ENCODE data around the gene SLC6A18.
"Not testable (repeated sequence)": the region's sequence is repeated elsewhere in the genome, so short reads cannot be mapped to it uniquely, and the experiment has no call there.

SLC6A18 gene

DNA sequence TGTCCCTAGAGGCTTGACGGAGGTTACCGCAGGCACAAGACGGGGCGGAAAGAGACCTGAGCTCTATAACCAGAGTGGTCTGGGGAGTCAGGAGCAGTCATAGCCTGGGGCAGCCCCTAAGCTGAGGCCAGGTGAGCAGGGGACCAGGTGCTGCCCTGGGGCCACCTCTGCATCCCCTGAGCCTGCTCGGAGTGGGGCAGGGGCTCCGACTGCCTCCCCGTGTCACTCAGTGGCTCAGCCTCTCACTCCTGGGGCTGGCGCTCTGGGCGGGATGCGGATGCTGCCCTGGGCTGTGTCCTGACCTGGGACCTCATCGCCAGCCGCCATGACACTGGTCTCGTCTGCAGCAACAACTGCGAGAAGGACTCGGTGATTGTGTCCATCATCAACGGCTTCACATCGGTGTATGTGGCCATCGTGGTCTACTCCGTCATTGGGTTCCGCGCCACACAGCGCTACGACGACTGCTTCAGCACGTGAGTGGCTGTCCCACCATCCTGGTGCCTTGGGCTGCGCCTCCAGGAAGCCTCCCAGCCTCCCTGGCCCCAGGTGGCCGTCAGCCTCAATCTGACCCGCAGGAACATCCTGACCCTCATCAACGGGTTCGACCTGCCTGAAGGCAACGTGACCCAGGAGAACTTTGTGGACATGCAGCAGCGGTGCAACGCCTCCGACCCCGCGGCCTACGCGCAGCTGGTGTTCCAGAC lies 8.8 kb upstream of the SLC6A18 start:
- no peak for DNase-seq (ENCODE audit: low spot score)

DNA sequence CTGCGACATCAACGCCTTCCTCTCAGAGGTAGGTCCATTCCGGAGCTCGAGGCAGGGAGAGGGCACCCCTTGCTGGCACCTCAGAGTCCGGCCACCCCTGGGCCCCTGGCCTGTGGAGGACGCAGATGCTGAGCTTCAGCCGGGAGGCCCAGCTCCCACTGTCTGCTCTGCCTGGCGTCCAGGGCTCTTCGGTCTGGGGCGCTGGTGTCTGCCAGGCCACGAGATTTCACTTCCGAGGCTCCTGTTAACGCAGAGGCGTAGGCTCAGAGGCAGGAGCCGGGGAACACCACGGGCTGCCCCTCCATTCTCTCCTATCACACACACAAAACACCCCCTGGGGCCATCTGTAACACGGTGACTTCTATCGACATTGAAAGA lies 8.3 kb upstream of the SLC6A18 start:
- DNase-seq (ENCODE audit: low spot score) = no peak

DNA sequence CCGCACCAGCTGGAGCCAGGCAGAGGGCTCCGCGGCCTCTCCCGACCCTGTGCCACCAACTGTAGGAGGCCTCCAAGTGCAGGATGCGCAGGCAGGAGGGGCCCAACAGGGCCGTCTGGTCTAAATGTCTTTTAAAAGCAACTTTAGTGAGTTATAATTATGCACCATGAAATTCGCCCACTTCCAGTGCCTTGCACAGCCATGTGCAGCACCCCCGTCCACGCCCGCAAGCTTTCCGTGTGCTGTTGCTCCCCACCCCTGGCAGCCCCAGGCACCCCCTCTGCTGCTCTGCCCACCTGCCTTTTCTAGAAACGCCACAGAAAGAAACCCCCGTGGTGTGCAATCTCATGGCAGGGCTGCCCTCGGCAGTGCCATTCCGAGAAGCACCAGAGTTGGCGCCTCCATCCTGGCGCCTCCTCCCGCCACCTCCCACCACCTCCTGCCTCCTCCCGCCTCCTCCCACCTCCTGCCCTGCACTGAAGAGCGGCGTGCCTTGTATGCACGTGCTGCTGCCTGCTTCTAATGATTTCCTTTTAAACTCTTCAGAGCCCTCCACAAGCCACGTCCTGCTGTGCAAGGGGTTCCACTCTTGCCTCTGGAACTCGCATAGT lies 7.5 kb upstream of the SLC6A18 start:
- no peak for DNase-seq (ENCODE audit: low spot score)

DNA sequence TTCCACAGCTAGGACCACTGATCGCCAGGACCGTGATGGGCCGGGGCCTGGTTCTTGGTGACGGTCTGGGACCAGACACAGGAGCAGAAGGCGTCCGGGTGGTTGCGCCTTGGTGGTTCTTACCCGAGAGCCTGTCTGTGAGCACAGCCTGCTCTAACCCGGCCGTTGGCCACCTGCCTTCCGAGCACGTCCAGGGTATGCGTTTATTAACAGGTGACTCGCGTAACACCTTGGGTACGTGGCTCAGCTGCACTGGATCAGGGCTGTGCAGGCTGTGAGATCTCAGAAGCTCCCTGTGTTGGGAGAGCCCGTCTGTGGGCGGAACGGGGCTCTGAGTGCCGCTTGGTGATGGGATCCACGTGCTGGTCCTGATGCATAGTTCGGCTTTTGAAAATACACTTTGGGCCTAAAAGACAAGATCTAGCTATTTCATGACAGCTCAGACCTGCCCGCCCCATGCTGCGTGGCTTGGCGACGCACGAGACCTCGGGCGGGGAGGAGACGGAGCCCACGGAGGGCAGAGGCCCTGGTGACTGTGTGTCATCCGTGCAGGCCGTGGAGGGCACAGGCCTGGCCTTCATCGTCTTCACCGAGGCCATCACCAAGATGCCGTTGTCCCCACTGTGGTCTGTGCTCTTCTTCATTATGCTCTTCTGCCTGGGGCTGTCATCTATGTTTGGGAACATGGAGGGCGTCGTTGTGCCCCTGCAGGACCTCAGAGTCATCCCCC lies 6.7 kb upstream of the SLC6A18 start:
- no peak for DNase-seq (ENCODE audit: low spot score)

DNA sequence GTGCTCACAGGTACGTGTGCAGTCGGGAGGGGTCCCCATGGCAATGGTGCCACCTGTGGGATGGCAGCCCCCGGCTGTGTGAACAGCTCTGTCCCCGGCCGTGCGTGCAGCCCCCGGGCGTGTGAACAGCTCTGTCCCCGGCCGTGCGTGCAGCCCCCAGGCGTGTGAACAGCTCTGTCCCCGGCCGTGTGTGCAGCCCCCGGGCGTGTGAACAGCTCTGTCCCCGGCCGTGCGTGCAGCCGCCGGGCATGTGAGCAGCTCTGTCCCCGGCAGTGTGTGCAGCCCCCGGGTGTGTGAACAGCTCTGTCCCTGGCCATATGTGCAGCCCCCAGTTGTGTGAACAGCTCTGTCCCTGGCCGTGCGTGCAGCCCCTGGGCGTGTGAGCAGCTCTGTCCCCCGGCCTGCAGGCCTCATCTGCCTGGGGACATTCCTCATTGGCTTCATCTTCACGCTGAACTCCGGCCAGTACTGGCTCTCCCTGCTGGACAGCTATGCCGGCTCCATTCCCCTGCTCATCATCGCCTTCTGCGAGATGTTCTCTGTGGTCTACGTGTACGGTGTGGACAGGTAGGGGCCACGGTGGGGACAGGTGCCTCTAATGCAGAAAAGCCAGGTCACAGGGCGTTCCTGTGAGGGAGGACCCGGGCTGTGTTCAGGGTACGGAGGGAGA lies 5.9 kb upstream of the SLC6A18 start:
- no peak for DNase-seq (ENCODE audit: low spot score)

DNA sequence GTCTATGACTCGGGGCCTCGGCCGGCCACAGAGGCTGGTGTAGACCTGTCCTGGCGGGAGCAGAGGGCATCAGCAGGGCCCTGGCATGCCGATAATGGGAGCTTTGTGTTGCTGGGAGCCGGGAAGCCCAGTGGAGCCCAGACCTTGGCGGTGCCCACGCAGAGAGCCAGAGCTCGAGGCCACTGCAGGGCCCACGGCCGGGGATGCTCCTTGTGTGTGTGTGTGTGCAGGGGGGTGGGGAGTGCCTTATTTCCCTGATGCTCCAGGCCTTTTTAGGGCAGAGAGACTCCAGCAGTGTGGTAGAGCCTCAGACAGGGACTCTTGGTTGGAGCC lies 5.4 kb upstream of the SLC6A18 start:
- DNase-seq (ENCODE audit: low spot score) = no peak

DNA sequence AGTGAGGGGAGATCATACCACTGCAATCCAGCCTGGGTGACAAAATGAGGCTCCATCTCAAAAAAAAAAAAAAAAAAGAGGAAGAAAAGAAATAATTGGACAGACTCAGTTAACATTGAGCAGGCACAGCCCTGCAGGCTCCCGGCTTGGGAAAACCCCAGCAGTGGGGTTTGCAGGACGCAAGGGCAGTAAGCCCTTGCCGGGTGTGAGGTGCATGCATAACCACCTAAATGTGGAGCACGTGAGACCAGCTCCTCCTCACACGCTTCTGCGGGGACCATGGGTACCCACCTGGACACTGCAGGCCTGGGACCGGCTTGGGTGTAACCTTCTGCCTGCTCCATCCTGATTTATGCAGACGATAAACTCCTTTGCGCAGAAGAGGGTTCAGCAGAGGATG lies 4.8 kb upstream of the SLC6A18 start:
- DNase-seq (ENCODE audit: low spot score) = no peak

DNA sequence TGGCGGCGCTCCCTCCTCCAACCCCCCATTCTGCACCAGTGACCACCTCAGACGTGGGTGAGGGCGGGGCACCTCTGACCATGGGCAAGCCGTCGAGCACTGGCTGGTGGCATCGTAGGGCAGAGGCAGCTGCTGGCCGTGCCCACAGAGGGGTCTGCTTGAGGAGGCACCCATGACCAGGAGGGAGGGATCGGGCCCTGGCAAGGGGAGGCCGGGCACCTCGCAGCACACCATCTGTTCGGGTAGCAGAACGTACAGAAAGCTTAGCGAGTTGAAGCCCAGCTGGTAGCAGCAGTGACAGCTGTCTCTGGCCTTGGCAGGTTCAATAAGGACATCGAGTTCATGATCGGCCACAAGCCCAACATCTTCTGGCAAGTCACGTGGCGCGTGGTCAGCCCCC lies 4.3 kb upstream of the SLC6A18 start:
- no peak for DNase-seq (ENCODE audit: low spot score)

DNA sequence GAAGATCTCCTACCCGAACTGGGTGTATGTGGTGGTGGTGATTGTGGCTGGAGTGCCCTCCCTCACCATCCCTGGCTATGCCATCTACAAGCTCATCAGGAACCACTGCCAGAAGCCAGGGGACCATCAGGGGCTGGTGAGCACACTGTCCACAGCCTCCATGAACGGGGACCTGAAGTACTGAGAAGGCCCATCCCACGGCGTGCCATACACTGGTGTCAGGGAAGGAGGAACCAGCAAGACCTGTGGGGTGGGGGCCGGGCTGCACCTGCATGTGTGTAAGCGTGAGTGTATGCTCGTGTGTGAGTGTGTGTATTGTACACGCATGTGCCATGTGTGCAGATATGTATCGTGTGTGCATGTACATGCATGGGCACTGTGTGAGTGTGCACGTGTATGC lies 3.5 kb upstream of the SLC6A18 start:
- DNase-seq (ENCODE audit: low spot score) = no peak

DNA sequence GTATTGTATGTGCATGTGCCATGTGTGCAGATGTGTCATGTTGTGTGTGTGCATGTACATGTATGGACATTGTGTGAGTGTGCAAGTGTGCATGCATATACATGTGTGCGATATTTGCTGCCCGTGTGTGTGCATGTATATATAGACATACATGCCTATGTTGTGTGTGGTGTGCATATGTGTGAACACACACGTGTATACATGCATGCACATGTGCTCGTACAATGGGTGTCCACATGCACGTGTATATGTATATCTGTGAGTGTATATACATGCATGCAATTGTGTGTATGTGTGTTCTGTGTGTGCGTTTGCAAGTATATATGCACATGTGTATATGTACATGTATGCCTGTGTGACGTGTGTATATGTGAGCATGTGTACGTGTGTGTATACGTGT lies 3.0 kb upstream of the SLC6A18 start:
- no peak for DNase-seq (ENCODE audit: low spot score)

DNA sequence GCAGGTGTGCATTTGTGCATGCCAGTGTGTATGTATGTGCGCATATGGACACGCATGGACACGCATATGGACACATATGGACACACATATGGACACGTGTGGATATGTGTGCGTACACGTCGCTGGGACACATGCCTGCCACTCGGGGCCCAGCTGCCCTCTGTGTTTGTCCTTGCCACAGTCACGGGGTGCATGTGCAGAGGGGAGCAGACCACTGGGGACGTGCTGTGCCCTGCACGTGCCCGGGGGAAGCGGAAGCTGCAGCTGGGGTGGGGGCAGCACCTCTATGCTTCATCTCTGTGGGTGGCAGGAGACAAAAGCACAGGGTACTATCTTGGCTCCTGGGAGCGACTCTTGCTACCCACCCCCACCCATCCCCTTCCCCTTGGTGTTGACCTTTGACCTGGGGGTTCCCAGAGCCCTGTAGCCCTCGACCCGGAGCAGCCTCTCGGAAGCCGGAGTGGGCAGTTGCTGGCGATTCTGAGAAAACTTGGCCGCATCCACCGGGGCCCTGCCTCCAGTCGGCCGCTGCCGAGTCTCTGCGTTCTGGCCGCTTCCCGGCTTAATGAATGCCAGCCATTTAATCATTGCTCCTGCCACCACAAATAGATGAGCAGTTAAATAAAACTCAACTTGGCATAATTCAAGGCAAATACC lies 2.4 kb upstream of the SLC6A18 start:
- no peak for DNase-seq (ENCODE audit: low spot score)

DNA sequence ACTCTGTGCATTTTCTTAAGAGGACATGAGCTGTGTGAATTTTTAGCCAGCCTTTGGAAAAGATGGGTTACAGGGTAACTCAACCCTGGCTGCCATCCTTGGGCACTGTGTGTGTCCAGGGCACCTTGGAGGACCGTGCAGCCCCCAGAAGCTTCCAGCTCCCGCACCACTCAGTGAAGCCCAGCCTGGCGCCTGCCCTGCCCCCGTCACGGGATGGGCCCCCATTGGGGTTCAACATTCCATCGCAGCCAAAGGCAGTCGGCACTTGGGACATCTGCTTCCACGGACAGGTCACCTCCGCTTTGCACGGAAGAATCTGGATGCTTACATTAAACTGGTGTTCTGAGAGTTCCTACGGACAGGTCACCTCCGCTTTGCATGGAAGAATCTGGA lies 1.9 kb upstream of the SLC6A18 start:
- no peak for DNase-seq (ENCODE audit: low spot score)

DNA sequence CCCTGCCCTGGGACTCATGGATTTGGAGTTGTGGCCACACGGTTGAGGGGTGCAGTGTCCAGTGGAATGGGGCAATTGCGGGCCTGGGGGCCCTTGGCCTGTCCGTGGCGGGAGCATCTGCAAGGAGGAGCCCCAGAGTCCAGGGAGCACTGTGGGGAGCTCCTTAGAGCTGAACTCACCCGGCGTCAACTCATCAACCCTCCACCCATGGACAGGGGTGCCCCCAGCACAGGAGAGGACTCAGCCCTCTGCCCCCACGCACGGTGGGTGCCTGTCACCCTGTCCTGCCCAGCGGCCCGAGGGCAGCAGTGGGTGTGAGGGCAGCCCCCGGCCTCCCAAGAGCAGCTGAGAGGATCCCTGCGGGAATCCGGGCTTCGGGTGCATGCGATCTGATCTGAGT lies 550 bp upstream of the SLC6A18 start:
- no peak for DNase-seq (ENCODE audit: low spot score)

DNA sequence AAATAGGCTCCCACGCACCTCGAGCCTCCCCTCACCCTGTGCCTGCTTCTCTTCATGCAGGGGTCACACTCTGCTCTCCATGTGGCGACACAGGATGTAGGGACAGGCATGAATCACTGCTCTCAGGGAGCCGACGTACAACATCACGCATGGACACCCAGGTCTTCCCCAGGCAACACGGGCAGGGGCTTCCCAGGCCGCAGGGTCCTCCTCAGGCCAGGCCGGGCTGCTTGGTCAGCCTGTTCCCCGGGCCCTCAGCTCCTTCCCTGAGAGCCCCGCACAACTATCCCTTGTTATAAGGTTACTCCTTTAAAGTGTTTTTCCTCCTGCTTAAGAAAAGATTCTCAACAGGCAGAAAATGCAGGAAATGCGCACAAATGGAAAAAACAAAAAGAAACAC lies 1.1 kb downstream of the SLC6A18 start:
- DNase-seq (ENCODE audit: low spot score) = no peak

DNA sequence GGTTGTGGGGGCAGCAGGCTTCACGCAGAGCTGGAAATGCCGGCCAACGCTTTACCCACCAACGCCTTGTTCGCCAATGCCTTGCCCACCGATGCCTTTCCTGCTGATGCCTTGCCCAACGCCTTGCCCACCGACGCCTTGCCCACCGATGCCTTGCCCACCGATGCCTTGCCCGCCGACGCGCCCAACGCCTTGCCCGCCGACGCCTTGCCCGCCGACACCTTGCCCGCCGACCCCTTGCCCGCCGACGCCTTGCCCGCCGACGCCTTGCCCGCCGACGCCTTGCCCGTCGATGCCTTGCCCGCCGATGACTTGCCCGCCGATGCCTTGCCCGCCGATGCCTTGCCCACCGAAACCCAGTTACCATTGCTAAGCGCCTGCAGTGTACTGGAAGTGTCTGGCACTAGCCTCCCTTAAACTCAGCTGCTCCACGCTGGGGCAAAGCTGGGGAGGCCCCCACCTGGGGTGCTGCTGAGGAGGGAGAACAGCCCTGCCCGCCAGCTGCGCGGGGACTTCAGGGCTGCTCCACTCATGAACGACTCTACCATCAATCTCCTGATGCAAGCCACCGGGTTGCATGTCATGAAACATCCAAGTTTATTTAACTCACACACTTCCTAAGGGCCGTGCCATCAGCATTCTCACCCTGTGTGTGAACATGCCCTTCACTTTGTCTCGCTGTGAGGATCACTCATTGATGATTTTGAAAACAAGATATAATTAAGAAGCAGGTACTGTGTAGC lies 1.8 kb downstream of the SLC6A18 start:
- DNase-seq (ENCODE audit: low spot score) = no peak

DNA sequence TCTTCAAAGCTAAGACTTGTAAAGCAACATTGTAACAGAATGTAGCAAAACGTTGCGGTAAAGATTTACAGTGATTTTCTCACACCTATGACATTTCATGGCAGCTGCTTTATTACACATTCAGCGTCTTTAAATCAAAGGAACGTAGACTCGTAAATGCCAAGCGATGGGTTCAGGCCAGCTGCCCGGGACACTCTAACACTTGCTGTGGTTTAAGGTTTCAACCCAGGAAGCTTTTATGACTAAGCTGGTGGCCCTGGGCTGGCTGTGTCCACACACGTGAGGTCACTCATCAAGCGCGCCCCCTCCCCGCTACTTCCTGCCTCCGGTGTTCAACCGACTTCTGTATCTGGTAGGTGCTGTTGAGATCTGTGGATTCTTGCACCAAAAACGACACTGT lies 2.5 kb downstream of the SLC6A18 start:
- no peak for DNase-seq (ENCODE audit: low spot score)

DNA sequence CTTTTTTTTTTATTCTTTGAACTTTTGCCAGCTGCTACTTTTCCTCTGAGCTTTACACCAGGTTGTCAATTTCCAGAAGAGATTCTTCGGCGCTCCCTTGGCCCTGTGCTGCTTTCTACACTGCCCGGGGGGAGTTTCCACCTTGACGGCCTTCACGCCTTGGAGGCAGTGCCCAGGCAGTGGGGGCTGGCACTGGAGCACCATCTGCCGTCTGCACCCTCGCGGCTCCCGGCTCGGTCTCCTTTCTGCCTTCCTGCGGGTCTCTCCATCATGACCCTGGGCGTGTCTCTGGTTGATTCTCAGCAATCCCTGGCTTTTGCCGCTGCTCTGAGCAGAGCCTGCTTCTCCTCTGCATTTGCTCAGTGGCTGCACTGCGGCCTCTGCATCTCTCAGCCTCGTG lies 2.9 kb downstream of the SLC6A18 start:
- no peak for DNase-seq (ENCODE audit: low spot score)

DNA sequence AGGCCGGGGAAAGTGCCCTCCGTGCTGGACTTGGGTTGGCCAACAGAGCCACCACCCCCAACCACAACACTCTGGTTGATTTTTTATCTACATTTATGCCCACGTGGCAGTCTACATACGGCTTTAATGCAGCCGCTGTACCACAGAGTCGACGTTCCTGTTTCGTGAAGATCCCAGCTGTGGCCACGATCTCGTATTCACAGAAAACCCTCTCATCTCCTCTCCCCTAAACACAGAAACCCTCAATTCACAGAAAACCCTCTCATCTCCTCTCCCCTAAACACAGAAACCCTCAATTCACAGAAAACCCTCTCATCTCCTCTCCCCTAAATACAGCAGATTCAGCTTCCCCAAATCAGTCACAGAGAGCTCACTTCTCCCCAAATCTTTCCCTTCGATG lies 3.8 kb downstream of the SLC6A18 start:
- not testable (repeated sequence) for DNase-seq (ENCODE audit: low spot score)

DNA sequence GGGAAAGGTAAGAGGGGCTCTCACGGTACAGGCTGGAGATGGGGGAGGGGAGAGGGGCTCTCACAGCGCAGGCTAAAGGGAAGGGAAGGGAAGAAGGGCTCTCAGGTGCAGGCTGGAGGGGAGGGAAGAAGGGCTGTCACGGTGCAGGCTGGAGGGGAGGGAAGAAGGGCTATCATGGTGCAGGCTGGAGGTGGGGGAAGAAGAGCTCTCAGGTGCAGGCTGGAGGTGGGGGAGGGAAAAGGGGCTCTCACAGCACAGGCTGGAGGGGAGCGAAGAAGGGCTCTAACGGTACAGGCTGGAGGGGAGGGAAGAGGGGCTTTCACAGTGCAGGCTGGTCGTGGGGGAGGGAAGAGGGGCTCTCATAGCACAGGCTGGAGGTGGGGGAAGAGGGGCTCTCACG lies 4.6 kb downstream of the SLC6A18 start:
- DNase-seq (ENCODE audit: low spot score) = no peak

DNA sequence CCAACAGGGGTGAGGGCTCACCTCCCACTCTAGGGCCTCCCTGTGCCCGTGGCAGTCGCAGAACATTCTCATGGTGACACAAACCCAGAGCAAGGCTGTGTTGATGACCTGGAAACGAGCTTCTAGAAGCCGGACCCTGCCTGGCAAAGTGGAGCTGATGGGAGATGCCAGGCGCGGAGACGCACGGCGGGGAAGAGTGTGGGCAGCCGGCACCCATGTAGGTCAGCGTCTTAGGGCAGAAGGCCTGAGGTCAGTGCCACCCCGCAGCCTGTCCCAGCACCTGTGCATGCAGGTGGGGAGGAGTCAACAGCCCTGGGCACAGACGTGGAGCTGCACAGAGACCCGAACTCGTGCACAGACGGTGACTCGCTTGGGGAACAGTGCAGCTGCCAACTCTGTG lies 5.4 kb downstream of the SLC6A18 start:
- DNase-seq (ENCODE audit: low spot score) = no peak

DNA sequence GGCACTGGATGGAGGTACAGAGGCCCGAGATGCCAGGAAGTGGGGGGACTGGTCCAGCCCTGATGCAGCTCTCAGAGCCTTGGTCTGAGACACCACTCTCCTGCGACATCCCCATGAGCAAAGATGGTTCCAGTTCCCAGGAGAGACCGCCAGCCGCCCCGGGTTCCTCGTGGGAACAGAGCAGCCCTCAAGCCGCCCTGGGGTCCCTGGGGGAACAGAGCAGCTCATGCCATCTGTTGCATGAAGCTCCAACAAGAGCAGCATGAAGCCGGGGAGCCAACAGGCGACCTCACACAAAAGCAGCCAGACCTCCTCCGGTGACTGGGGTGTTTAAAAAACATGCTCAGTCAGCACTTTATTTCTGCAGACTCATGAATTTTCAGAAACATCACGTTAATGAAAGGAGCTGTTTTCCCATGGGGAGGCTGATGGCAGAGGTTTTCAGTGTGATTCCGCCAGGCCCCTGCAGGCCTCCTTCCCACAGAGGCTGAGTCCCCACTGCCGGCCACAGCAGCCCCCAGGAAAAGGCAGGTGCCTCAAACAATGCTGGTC lies 6.2 kb downstream of the SLC6A18 start:
- DNase-seq (ENCODE audit: low spot score) = no peak

DNA sequence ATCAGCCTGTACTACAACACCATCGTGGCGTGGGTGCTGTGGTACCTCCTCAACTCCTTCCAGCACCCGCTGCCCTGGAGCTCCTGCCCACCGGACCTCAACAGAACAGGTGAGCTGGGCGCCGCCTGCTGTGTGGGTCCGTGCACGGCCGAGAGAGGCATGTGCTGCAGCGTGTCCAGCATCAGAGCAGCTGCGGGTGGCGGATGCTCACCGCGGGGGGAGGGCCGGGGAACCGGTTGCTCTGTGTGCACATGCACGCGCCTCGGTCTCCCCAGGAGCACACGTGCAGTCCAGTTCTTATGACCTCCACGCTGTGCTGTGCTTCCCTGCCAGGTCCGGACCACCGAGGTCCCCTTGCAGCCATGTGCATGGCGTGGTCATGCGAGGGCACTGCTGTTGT lies 7.6 kb downstream of the SLC6A18 start:
- DNase-seq (ENCODE audit: low spot score) = no peak

Data from NAMALWA (cell line).